GM23338 (cell line): ENCODE measurements around the gene NPAS2. TPM values are rescaled to one million over a fixed set of nuclear protein-coding genes. Genes with fewer than 3 reads are reported as not detected.

Source experiments
- ATAC-seq: fragments of 200-7000 bp; cut with Tn5 transposase; 3 replicates; pipeline ENCODE4 v1.9.1; 2020
- DNase-seq: peaks from one replicate; pipeline ENCODE4 v3.0.0-alpha.2; 2015; ENCODE audit warnings: low spot score
- H2AFZ ChIP-seq: fragments of 200-600 bp; sonication (generic); 2 replicates; pipeline ENCODE4 v1.8.0; 2016; ENCODE audit warnings: antibody characterized with exemption, mild to moderate bottlenecking, moderate library complexity
- H3F3A ChIP-seq: fragments of 200-600 bp; sonication (generic); replicated peaks from 2 replicates; pipeline ENCODE4 v1.8.0; 2017; ENCODE audit warnings: antibody characterized with exemption, mixed run types, low read depth
- H3K27ac ChIP-seq: fragments of 200-600 bp; sonication (generic); 2 replicates; pipeline ENCODE4 v1.6.1; 2016; ENCODE audit warnings: low read depth
- H3K27me3 ChIP-seq: fragments of 200-600 bp; sonication (generic); 2 replicates; pipeline ENCODE4 v1.8.0; 2016; ENCODE audit warnings: mild to moderate bottlenecking, mixed run types, moderate library complexity; ENCODE audit not compliant: insufficient read depth
- H3K36me3 ChIP-seq: fragments of 200-600 bp; sonication (generic); 2 replicates; pipeline ENCODE4 v1.8.0; 2016; ENCODE audit warnings: mild to moderate bottlenecking; ENCODE audit not compliant: insufficient read depth
- H3K4me1 ChIP-seq: fragments of 200-600 bp; sonication (generic); 2 replicates; pipeline ENCODE4 v1.8.0; 2016; ENCODE audit warnings: mild to moderate bottlenecking, moderate library complexity; ENCODE audit not compliant: insufficient read depth
- H3K4me2 ChIP-seq: fragments of 200-600 bp; sonication (generic); 2 replicates; pipeline ENCODE4 v1.7.1; 2017; ENCODE audit warnings: mixed run types
- H3K4me3 ChIP-seq: fragments of 200-600 bp; sonication (generic); 2 replicates; pipeline ENCODE4 v1.6.1; 2016; ENCODE audit warnings: mixed run types
- H3K79me2 ChIP-seq: fragments of 200-600 bp; sonication (generic); replicated peaks from 2 replicates; pipeline ENCODE4 v1.8.0; 2017; ENCODE audit warnings: mild to moderate bottlenecking; ENCODE audit not compliant: insufficient read depth
- H3K9me2 ChIP-seq: fragments of 200-600 bp; sonication (generic); 2 replicates; pipeline ENCODE4 v1.8.0; 2017; ENCODE audit not compliant: insufficient read depth
- H4K20me1 ChIP-seq: fragments of 200-600 bp; sonication (generic); replicated peaks from 2 replicates; pipeline ENCODE4 v1.8.0; 2017; ENCODE audit warnings: mild to moderate bottlenecking; ENCODE audit not compliant: insufficient read depth
- H3K27ac Mint-ChIP-seq: 2 replicates; pipeline ENCODE4 v1.8.0; 2020; ENCODE audit warnings: inconsistent platforms, mild to moderate bottlenecking, moderate library complexity, mixed read lengths
- H3K27me3 Mint-ChIP-seq: 3 replicates; pipeline ENCODE4 v1.8.0; 2022; ENCODE audit warnings: low read depth, mild to moderate bottlenecking, moderate library complexity, mixed read lengths, inconsistent platforms; ENCODE audit not compliant: insufficient read depth, poor library complexity
- H3K36me3 Mint-ChIP-seq: 3 replicates; pipeline ENCODE4 v1.8.0; 2021; ENCODE audit warnings: low read depth, mild to moderate bottlenecking, inconsistent platforms, moderate library complexity, mixed read lengths
- H3K4me1 Mint-ChIP-seq: 3 replicates; pipeline ENCODE4 v1.8.0; 2020; ENCODE audit warnings: mild to moderate bottlenecking, inconsistent platforms, mixed read lengths
- H3K4me3 Mint-ChIP-seq: 3 replicates; pipeline ENCODE4 v1.8.0; 2021; ENCODE audit warnings: moderate library complexity, mild to moderate bottlenecking, inconsistent platforms, mixed read lengths
- H3K9me3 Mint-ChIP-seq: 3 replicates; pipeline ENCODE4 v1.8.0; 2020; ENCODE audit warnings: moderate library complexity, mild to moderate bottlenecking, inconsistent platforms, mixed read lengths
- ETS1 ChIP-seq: IDR thresholded peaks from 2 replicates; pipeline ENCODE4 v1.6.1; 2016; ENCODE audit warnings: antibody characterized with exemption
- EZH2 ChIP-seq: fragments of 200-600 bp; sonication (generic); IDR thresholded peaks from one replicate; pipeline ENCODE4 v1.8.0; 2017; ENCODE audit warnings: antibody characterized with exemption, mild to moderate bottlenecking, low read depth; ENCODE audit not compliant: unreplicated experiment
- EZH2phosphoT487 ChIP-seq: fragments of 200-600 bp; sonication (generic); IDR thresholded peaks from one replicate; pipeline ENCODE4 v1.8.1; 2018; ENCODE audit warnings: antibody characterized with exemption; ENCODE audit not compliant: unreplicated experiment
- JUNB ChIP-seq: IDR thresholded peaks from one replicate; pipeline ENCODE4 v1.6.1; 2016; ENCODE audit warnings: antibody characterized with exemption; ENCODE audit not compliant: unreplicated experiment
- NANOG ChIP-seq: IDR thresholded peaks from 2 replicates; pipeline ENCODE4 v1.6.1; 2016; ENCODE audit warnings: antibody characterized with exemption, borderline replicate concordance
- POLR2AphosphoS5 ChIP-seq: IDR thresholded peaks from 2 replicates; pipeline ENCODE4 v1.6.1; 2016; ENCODE audit warnings: antibody characterized with exemption, low read depth
- REST ChIP-seq: IDR thresholded peaks from one replicate; pipeline ENCODE4 v1.6.1; 2018; ENCODE audit warnings: antibody characterized with exemption; ENCODE audit not compliant: unreplicated experiment
- ZNF114 ChIP-seq: fragments of 250-450 bp; sonication (Bioruptor Pico); IDR thresholded peaks from 2 replicates; pipeline ENCODE4 v1.5.0; 2020; ENCODE audit warnings: mild to moderate bottlenecking, moderate library complexity
- polyA plus RNA-seq: library from polyadenylated mRNA; unstranded; fragments of >200 nt; fragmentation: Nextera tagmentation; extraction: Ambion mirVana; gene quantifications from 2 replicates; pipeline ENCODE4 v1.2.1, GENCODE V29; 2016
- total RNA-seq: library from RNA; depleted of rRNA; stranded (reverse); fragments of >200 nt; shearing (Covaris generic); gene quantifications from 2 replicates; pipeline ENCODE4 v1.2.3, GENCODE V29; 2014
- TF ChIP-seq, protein P1 (sequence below), 2 experiments: fragments of 200-600 bp in 1 of 2; sonication (generic) in 1 of 2; conservative IDR thresholded peaks; 2 replicates each; pipeline versions ENCODE4 v1.5.1 to v1.6.1; 2016 to 2017; ENCODE audit warnings: antibody characterized with exemption in 2 of 2, low read depth in 2 of 2, mild to moderate bottlenecking in 2 of 2, moderate library complexity in 1 of 2

NPAS2 gene
- total and polyA plus RNA-seq, 2 experiments from 2014 or later = 0.56 to 1.1 TPM

GRCh38 chr2:100923461-100924060, 103.6 kb downstream of the NPAS2 start:
- H3K4me1 ChIP-seq = no peaks in the 10 kb centered on the region
- no peaks in the 10 kb centered on the region for H3K36me3 ChIP-seq
- Mint-ChIP-seq H3K4me3 (no peak overlapping the region), H3K27ac (no peak overlapping the region), H3K27me3 (peaks cover 4% of the 10 kb centered on the region), H3K4me1 (0 out of 3 replicates have a peak, but pooled peaks cover 3% of the 10 kb centered on the region), H3K9me3 (no peaks in the 10 kb centered on the region), H3K36me3 (no peaks in the 10 kb centered on the region)
- no peak for ATAC-seq
- no peaks in the 10 kb centered on the region for H3K9me2 ChIP-seq
- H3K27ac ChIP-seq = no peak overlapping the region
- DNase-seq = no peak
- H3K4me2 ChIP-seq = no peak overlapping the region
- H3F3A ChIP-seq = no peaks in the 10 kb centered on the region
- no peak overlapping the region for H2AFZ ChIP-seq
- no peaks in the 10 kb centered on the region for H4K20me1 ChIP-seq
- H3K4me3 ChIP-seq = no peak overlapping the region
- TF ChIP-seq, protein P1, sequence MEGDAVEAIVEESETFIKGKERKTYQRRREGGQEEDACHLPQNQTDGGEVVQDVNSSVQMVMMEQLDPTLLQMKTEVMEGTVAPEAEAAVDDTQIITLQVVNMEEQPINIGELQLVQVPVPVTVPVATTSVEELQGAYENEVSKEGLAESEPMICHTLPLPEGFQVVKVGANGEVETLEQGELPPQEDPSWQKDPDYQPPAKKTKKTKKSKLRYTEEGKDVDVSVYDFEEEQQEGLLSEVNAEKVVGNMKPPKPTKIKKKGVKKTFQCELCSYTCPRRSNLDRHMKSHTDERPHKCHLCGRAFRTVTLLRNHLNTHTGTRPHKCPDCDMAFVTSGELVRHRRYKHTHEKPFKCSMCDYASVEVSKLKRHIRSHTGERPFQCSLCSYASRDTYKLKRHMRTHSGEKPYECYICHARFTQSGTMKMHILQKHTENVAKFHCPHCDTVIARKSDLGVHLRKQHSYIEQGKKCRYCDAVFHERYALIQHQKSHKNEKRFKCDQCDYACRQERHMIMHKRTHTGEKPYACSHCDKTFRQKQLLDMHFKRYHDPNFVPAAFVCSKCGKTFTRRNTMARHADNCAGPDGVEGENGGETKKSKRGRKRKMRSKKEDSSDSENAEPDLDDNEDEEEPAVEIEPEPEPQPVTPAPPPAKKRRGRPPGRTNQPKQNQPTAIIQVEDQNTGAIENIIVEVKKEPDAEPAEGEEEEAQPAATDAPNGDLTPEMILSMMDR (conservative IDR thresholded peaks at IDR 0.05; ENCODE audit: low read depth in 2 of 2) = no peak
- no peak for TF ChIP-seq ETS1
- no peak for TF ChIP-seq REST
- no peaks in the 10 kb centered on the region for H3K79me2 ChIP-seq
- H3K27me3 ChIP-seq = no peaks in the 10 kb centered on the region

- H3K9me3 Mint-ChIP-seq = no peaks in the 10 kb centered on the region
- TF ChIP-seq ZNF114 (CRISPR knock-in tag) (no peak), EZH2phosphoT487 (no peak), ETS1 (no peak), POLR2AphosphoS5 (no peak), JUNB (no peak), NANOG (no peak), REST (no peak), EZH2 (no peak)
- TF ChIP-seq, protein P1 (conservative IDR thresholded peaks at IDR 0.05; ENCODE audit: low read depth in 2 of 2) = no peak
These were observed 104.2 kb downstream of the NPAS2 start for GRCh38 chr2:100924122-100924519.

More at GRCh38 chr2:100924122-100924519, 104.2 kb downstream of the NPAS2 start:
- no peak overlapping the region for H2AFZ ChIP-seq
- no peak for DNase-seq
- H3K9me2 ChIP-seq = no peaks in the 10 kb centered on the region
- no peak for ATAC-seq
- H3K27ac ChIP-seq = no peak overlapping the region
- Mint-ChIP-seq H3K27me3 (peaks cover 4% of the 10 kb centered on the region), H3K27ac (no peak overlapping the region), H3K4me3 (no peak overlapping the region), H3K36me3 (no peaks in the 10 kb centered on the region), H3K4me1 (0 out of 3 replicates have a peak, but pooled peaks cover under 1% of the 10 kb centered on the region)
- H3K79me2 ChIP-seq = no peaks in the 10 kb centered on the region
- H4K20me1 ChIP-seq = no peaks in the 10 kb centered on the region
- no peaks in the 10 kb centered on the region for H3K27me3 ChIP-seq
- no peak overlapping the region for H3K4me2 ChIP-seq
- H3F3A ChIP-seq = no peaks in the 10 kb centered on the region
- no peaks in the 10 kb centered on the region for H3K4me1 ChIP-seq
- no peak overlapping the region for H3K4me3 ChIP-seq
- H3K36me3 ChIP-seq = no peaks in the 10 kb centered on the region
